HG03571 (cell line): ENCODE data around the gene PNPT1.
"Not testable (repeated sequence)": the region's sequence is repeated elsewhere in the genome, so short reads cannot be mapped to it uniquely, and the experiment has no call there.

Experiments
- ATAC-seq: cut with Tn5 transposase; IDR thresholded peaks from one replicate; pipeline ENCODE4 v1.9.1; 2021; ENCODE audit not compliant: unreplicated experiment

The PNPT1 gene

DNA sequence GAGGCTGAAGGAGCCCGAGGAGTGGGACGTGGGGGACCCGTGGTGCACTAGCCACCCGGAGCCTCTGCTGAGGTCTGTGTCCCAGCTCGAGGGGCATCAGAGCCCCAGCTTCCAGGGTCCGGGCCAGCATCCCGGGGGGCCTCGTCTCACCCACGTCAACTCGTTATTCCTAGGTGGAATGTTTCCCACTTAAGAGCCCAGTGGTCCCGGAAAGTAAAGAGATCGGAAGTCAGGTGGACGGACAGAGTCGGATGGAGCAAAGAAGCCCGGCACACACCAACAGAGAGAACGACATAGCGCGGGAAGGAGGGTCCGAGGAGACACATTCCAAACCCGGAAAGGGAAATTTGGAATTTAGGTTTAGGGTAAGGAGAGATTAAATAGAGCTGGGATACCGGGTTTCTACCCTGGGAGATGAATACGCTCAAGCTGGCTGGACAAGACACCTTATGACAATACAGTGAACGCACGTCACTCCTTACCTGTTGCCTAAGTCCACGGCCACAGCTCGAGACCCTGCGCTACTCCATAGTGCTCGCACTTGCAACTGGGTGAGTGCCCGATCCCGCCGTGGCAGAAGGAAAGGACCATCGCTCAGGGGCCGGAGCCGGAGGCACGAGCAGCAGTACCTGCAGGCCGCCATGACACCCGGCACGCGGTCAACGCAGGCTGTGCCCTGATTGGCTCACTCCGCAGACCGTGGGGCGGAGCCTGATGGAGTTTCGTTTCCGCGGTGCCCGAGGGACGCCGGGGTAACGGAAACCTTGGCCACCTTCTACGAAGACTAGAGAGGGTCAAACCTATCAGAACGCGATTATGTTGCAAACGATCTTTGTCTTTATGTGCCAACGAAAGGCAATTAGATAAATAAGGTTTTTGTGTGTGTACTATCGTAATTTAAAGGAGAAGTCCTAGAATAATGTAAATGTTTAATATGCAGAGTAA, at the start of gene PNPT1:
Gene PNPT1, minus strand, starts transcription at position 664 of the 945 bp plus-strand sequence. Its CDS starts 21 bp downstream, at position 643.
- peak; percentile 100 for ATAC-seq

DNA sequence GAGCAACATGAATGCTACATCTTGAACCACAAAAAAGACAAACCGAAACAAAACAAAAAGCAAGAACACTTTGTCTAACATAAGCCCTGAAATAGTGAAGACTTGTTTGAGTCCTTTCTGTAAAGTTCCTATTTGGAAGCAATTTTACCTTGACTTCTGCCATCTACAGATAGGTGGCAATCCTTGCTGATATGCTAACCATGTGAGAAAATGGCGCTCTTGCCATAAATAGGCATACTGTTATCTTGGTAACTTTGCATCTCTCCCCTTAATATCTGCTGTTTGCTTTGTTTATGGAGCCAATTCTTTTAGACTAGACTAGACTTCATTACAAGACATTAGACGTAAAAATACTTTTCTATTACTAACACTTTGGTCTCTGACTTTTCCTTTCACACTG, 49.4 kb upstream of the PNPT1 start:
- no peak for ATAC-seq

DNA sequence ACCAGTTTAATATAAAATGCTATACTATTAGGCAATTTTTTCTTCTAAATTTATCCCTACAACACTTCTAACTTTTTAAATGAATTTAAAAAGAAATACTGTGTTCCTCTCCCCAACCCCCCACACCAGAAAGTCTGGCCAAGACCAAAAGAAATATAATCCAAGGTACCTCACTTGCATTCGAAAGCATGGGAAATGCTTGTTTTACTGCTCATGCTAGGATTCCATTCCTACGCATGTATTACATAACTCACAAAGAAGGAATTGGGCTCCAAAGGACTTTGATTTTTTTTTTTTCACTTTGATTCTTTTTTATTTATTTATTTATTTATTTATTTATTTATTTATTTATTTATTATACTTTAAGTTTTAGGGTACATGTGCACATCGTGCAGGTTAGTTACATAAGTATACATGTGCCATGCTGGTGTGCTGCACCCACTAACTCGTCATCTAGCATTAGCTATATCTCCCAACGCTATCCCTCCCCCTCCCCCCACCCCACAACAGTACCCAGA, 42.4 kb upstream of the PNPT1 start:
- ATAC-seq = not testable (repeated sequence)

DNA sequence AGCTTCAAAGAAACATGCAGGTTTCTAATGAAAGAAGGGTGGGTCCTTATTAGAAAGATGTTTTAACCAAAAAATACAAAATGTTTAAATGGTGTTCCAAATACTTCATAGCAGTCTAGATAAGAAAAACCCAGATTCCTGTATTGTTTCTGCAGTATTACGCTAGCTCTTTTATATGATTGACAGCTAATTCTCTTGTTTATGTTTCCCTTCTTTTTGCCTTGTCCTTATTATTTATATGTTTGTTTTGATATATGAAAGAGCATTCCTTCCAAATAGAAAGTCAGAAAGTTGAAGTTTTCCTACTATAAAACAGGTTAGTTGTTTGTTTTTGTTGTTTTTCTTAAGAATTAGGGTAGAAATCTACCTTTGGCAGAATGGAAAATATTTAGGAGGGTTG, 41.1 kb upstream of the PNPT1 start:
- ATAC-seq = no peak

DNA sequence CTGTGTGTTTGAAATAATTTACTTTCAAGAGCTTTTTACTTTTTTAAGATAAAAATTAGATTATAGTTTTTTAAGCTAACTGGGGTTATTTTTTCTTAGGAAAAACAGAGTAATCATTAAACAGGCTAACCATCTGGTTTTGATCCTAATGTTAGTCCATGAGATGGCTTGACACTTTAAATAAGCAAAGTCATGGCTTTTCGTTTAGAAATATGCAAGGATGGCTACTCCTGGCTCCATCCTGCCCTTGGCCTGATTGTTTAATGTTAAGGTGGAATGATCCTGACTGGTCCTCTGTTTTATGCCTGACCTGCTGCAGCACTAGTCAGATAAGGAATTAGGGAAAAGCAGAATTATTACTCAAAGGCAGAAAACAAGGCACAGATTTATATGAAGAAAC, 39.7 kb upstream of the PNPT1 start:
- no peak for ATAC-seq

DNA sequence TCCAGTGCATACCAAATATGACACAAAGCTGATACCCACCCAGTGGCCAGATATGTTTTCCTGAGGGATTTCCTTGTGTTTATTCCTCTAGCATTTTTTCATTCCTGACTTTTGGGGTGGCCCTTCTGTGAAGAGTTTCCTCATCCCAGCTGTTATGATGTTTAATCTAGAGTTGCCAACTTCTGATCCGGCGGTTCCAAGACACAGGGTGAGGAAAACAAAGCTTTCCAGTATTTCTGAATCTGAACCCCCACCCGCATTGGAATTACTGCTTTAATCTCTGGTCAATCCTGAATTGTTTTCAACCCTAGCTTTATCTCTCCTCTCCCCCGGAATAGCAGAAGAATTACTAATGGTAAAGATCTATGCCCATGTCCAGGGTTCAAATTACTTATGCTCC, 39.2 kb upstream of the PNPT1 start:
- no peak for ATAC-seq

DNA sequence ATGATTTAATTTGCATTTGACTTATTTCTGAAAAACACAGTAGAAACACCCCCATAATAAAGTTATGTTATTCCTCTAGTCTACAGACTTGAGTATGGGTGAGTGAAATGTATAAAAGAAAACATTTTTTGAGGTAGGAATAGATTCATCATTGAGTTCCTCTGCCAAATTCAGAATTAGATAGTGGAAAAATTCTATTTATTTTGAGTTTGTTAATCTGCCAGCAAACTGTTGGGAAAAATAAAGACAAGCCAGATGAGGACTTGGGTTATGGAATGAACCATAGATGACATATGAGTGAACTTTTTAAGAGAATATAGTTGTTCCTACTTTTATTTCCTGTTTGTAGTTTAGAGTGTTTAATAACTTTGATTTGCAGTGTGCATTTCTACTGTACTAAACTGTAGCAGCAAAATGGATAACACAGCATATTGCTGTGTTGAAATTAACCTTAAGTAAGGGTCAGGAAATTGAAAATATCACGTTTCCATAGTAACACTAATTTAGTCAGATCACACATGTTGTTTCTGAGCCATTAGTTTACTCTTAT, 35.6 kb upstream of the PNPT1 start:
- no peak for ATAC-seq

DNA sequence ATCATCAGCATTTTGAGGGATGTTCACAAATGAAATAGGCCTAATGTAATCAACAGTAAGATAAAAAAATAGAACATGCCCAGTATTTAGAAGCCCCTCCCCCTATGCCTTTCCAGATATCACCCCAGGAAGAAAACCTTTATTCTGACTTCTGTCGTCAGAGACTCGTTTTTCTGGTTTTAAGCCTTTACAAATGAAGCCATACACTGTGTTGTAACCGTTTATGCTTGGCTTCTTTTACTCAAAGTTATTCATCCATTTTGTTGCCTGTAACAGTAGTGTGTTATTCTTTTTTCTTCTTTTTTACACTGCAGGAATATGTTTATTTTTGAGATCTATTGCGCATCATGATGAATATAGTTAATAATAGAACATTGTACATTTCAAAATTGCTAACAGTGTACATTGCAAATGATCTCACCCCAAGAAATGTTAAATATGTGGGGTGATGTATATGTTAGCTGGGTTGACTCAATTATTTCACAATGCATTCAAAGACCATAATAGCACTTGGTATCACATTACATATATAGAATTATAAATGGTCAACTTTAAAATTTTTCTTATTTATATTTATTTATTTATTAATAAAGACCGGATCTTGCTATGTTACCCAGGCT, 28.1 kb upstream of the PNPT1 start:
- ATAC-seq = no peak

DNA sequence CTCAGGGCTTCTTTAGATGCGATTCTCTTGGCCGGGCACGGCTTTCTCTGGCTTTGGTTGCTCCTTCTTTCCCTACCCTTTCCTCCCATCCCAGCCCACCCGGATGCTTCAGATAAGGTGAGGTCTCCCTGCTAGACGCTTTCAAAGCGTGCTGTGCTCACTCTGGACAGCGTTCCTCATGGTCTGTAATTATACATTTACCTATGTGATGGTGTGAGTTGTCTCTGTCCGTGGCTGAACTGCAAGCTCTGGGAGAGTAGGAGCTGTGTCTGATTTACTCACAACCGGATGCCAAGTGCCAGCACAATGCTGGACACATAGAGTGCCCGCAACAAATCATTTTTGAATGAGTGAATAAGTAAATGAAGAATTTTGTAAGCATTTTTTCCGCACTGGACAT, 26.8 kb upstream of the PNPT1 start:
- no peak for ATAC-seq

DNA sequence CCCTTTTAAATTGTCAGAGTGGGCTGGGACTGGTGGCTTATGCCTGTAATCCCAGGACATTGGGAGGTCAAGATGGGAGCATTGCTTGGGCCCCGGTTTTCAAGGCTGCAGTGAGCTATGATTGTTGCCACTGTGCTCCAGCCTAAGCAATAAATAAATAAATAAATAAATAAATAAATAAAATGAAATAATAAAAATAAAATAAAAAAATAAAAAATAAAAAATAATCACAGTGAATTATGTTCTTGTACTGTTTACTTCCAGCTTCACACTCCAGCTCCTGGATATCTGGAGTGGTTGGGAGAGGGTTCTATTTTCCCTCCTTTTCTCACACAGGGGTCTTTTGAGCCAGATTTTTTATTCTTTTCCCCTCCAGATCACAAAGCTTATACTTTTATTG, 26.2 kb upstream of the PNPT1 start:
- no peak for ATAC-seq

DNA sequence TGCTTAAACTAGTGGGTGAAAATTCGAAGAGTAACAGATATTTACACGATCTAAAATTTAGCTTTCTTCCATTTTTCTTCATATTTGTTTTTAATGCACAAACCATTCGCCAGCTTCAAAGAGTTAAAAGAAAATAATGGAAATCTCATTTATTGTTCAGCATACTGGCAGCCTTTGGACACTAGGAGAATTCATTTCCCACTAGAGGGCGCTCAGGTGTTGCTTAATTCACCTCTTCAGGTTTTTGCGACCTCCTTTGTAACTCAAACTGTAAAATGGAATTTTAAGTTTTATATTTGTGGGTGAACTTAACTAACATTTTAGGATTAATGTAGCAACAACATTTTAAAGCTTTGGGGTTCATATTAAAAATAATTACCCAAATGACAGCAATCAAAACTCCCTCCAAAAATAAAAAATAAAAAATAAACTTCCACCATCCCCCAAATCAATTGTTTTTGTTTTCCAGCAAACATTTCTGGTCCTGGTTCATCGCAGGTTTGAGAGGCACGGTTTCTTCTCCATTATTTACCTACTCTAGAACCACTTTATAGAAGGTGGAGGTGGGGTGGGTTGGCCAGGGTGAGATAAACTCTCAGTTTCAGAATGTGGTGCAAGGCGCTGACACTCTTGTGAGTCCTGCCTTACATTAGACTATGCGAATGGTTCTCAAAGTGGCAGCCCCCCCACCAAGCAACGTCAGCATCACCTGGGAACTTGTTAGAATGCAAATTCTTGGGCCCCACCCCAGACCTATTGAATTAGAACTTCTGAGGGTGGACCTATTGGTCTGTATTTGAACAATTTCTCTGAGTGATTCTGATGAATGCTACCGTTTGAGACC, 24.7 kb upstream of the PNPT1 start:
- no peak for ATAC-seq

DNA sequence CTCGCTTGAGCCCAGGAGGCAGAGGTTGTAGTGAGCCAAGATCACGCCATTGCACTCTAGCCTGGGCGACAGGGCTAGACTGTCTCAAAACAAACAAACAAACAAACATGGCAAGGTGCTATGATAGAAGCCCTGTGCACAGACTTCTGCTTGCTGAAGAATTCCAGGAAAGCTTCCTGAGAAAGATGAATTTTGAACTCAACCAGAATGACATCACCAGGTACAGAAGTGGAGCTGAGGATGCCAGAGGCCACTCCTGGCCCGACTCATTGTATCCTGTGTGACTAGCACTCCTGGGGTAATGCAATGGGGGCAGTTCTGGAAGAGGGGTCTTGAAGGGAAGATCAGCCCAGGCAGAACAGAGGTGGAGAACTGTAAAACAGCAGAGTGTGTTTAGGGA, 22.0 kb upstream of the PNPT1 start:
- no peak for ATAC-seq

DNA sequence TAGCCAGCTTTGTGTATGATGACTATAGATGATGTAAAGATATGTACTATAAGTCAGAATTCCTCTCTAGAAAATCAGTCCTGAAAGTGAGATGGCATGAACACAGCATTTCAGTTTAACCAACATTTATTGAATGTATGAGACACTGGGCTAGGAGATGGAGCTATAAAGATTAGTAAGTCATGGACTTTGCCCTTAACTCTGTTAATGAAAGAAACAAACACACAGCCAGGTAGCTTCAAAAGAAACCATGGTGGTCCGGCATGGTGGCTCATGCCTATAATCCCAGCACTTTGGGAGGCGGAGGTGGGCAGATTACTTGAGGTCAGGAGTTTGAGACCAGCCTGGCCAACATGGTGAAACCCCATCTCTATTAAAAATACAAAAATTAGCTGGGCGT, 21.5 kb upstream of the PNPT1 start:
- not testable (repeated sequence) for ATAC-seq

DNA sequence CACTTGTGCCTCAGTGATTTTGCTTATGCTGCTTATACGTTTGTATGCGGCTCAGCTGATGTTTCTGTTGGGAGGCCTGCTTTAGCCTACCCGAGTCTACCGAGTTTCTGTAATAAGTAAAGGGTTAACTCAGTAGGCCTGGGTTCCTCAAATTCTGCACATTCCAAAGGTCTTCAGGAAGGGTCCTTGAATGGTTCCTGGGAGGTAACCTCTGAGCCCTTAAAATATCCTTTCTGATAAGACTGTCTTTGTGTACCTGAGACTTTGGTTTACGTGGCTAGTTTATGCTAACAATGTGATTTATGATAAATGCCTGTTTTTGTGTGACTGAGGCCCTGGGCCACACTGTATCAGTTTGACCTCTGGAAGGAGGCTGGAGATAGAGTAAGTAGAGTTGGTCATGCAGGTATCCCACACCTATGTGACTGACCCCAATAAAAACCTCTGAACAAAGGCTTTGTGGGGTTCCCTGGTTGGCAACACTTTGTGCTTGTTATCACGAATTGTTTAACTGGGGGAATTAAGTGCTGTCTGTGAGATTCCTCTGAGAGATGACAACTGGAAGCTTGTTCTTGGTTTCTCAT, 18.9 kb upstream of the PNPT1 start:
- no peak for ATAC-seq

DNA sequence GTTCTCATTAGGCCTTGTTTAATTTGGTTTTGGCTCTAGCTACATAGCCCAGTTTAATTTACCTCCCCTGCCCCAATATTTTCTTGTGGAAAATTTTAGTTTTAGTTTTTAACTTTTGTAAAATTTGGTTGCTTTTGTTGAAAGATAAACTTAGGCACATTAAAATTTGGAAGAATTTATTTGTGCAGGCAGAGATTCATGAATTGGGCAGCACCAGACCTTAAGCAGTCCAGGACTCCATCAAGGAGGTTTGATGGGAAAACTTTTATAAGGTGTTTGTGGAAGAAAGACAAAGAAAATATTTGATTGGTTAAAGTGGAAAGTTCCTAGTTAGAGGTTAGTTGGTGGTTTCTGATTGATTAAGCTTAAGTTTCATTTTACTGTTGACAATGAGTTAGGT, 16.4 kb upstream of the PNPT1 start:
- ATAC-seq = no peak

DNA sequence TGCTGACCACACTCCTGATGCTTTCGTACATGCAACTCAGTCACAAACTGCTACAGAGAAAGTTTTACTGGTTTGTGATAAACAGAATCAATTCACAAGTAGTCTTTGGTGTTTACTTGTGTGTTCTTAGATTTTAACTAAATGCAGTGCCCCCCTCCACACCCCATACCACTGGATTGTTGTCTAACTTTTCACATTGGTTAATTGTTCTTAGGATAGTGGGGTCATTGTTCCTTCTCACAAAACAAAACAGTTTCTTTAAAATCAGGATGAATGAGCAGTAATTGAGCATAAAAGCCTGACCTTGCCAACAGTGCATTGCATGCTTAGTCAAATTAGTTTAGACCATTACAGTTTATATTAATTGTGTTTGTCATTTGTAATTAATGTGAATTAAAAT, 14.1 kb upstream of the PNPT1 start:
- ATAC-seq = no peak

DNA sequence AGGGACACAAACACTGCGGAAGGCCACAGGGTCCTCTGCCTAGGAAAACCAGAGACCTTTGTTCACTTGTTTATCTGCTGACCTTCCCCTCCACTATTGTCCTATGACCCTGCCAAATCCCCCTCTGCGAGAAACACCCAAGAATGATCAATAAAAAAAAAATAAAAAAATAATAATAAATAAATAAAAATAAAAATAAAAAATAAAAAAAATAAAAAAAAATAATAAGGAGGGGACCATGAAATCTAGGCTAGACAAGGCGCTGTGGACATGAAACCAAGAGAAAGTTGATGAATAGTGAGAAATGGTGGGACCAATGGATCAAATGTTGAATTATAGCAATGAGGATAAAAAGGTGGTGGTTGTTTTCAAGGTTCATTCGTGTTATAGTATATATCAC, 12.6 kb upstream of the PNPT1 start:
- ATAC-seq = not testable (repeated sequence)

DNA sequence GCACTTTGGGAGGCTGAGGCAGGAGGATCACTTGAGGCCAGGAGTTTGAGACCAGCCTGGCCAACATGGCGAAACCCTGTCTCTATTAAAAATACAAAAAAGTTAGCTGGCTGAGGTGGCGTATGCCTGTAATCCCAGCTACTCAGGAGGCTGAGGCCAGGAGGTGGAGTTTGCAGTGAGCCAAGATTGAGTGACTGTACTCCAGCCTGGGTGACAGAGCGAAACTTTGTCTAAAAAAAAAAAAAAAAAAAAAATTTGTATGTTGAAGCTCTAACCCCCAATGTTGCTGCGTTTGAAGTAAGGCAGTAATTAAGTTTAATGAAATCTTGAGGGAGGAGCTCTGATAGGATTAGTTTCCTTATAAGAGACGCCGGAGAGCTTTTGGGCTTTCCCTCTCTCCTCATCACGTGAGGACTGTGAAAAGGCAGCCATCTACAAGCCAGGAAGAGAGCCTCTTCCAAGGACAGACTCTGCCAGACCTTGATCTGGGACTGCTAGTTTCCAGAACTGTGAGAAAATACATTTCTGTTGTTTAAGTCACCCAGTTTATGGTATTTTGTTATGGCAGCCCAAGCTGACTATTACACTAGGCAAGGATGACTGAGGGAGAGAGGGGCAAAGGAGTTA, 11.5 kb upstream of the PNPT1 start:
- no peak for ATAC-seq

DNA sequence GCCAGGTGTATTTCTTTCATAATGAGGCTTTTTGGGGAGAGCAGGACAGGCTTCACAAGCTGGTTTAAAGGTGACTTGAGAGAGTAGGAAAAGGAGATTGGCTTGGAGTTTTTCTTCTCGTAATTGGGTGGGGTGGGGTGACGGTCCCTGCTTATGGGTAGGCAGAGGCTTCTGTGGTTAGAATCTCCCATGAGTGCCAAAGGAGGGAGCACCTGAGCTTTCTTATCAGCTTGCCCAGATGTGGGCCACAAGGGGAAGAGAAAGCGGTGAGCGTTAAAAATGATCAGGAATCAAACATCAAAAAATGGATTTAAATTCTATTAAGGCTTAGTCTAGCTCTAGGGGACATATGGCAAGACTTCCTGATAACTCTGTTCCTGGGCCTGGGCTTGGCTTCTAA, 9.7 kb upstream of the PNPT1 start:
- no peak for ATAC-seq

DNA sequence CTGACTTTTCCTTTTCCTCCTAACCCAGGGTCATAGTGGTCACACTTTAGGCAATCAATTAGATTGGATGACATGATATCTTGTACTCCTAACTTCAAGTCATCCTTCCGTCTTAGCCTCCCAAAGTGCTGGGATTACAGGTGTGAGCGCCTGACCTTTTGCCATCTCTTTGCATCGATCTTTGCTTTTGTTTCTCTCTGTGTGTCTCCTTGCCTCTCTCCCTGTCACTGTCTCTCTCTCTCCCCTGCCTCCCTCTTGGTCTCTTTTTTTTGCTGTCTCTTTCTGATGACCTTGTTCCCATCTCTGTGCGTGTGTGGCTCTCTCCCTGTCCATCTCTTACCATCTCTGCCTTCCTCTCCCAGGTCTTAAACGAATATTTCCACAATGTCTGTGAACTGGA, 904 bp downstream of the PNPT1 start:
- ATAC-seq = not testable (repeated sequence)
